ENCODE results near the gene KRTAP12-3.

DNA sequence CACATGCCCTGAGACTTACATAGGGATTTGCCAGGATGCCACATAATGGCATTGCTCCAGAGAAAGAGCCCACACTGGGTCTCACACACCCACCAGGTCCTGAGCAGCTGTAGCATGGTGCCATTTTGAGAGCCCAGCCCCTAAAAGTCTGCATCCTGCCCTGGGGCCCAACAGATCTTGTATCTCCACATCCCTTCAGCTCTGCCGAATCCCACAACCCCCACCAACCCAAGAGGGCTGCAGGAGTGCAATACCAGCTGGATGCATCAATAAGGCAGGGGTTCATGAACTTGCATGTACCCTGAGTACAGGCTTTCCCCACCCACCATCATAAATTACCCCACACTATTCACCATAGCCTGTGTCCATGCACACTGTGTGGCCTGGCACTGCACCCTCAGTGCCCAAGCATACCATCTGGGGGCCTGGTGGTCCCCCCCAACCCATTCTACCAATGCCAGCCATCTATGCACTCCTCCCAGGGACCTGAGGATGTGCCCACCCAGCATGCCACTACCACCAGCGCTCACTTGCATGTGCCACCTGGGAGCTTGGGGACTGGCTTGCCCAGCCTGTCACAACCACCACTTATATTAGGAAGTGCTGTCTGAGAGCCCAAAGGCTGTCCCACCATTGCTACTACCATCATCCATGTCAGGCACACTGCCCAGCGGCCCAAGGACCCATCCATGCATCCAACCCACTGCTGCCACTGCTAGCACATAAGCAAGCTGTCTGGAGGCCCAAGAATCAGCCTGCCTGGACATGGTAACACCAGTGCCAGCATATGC lies 13.1 kb downstream of the KRTAP12-3 start:
- TF ChIP-seq EZH2phosphoT487 (IDR thresholded peaks at IDR 0.05; ENCODE audit: insufficient read depth, low read depth) = no peak
- TF ChIP-seq EZH2 (IDR thresholded peaks at IDR 0.05; ENCODE audit: insufficient read depth, poor library complexity, severe bottlenecking) = no peak
